WERI-Rb-1 (cell line): ENCODE results near the gene DRD2.

Experiments used
- DNase-seq: peaks from one replicate; pipeline ENCODE4 v3.0.0-alpha.2; 2020
- H3K27ac ChIP-seq: fragments of 250-450 bp; sonication (Bioruptor Pico); 2 replicates; pipeline ENCODE4 v1.5.1; 2020; ENCODE audit warnings: mild to moderate bottlenecking, moderate library complexity
- H3K27me3 ChIP-seq: fragments of 250-450 bp; sonication (Bioruptor Pico); 2 replicates; pipeline ENCODE4 v1.5.1; 2021; ENCODE audit warnings: mild to moderate bottlenecking, low read depth, moderate library complexity; ENCODE audit not compliant: insufficient read depth, severe bottlenecking
- H3K36me3 ChIP-seq: fragments of 250-450 bp; sonication (Bioruptor Pico); 2 replicates; pipeline ENCODE4 v1.5.1; 2020; ENCODE audit warnings: mild to moderate bottlenecking, moderate library complexity
- H3K4me3 ChIP-seq: 2 replicates; pipeline ENCODE4 v1.5.1; 2011; ENCODE audit warnings: low read depth, mild to moderate bottlenecking, control low read depth, low read length
- H3K9me3 ChIP-seq: fragments of 250-450 bp; sonication (Bioruptor Pico); 2 replicates; pipeline ENCODE4 v1.5.1; 2021; ENCODE audit warnings: mild to moderate bottlenecking, moderate library complexity; ENCODE audit not compliant: severe bottlenecking
- TF ChIP-seq, protein P1 (sequence below): IDR thresholded peaks from 2 replicates; pipeline ENCODE4 v1.5.1; 2011; ENCODE audit warnings: low read depth, mild to moderate bottlenecking, control low read depth, inconsistent platforms, low read length

The DRD2 gene

DNA sequence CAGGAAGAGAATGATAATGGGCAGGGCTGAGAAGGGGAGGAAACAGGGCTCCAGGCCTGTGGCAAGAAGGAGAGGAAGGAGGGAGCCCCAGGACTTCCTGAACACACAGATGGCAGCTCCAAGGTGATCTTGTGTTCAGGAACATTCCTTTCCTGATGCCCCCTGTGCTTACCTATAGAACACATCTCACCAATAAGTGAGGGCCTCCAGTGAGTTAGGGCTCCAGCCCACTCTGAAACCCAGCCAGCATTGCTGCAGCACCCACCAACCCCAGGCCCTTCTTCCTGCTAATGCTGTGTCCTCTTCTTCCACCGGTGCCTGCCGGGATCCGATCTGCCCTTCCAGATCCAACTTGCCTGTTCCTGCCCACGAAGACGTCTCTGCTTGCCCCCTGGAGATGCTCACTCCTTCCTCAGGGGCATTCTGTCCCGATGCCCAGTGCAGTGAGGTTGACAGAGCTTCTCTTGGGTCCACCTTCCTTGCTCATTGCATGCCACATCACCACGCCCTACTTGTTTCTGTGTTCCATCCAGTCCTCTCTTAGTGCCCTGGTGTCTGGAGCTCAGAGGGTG is 70.3 kb downstream of the DRD2 start:
- no peak for DNase-seq
- no peaks in the 10 kb centered on the region for H3K9me3 ChIP-seq
- H3K4me3 ChIP-seq, result no peak overlapping the region
- no peaks in the 10 kb centered on the region for H3K36me3 ChIP-seq
- H3K27me3 ChIP-seq, result no peaks in the 10 kb centered on the region
- H3K27ac ChIP-seq, result no peak overlapping the region
- TF ChIP-seq, protein P1, sequence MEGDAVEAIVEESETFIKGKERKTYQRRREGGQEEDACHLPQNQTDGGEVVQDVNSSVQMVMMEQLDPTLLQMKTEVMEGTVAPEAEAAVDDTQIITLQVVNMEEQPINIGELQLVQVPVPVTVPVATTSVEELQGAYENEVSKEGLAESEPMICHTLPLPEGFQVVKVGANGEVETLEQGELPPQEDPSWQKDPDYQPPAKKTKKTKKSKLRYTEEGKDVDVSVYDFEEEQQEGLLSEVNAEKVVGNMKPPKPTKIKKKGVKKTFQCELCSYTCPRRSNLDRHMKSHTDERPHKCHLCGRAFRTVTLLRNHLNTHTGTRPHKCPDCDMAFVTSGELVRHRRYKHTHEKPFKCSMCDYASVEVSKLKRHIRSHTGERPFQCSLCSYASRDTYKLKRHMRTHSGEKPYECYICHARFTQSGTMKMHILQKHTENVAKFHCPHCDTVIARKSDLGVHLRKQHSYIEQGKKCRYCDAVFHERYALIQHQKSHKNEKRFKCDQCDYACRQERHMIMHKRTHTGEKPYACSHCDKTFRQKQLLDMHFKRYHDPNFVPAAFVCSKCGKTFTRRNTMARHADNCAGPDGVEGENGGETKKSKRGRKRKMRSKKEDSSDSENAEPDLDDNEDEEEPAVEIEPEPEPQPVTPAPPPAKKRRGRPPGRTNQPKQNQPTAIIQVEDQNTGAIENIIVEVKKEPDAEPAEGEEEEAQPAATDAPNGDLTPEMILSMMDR, result no peak

- H3K36me3 ChIP-seq, result no peaks in the 10 kb centered on the region
- no peak for DNase-seq
These were observed 73.5 kb downstream of the DRD2 start for GRCh38 chr11:113401718-113402117.

GRCh38 chr11:113400631-113401230 is 74.5 kb downstream of the DRD2 start:
- TF ChIP-seq, protein P1, result no peak
- H3K27me3 ChIP-seq, result no peaks in the 10 kb centered on the region
- no peaks in the 10 kb centered on the region for H3K9me3 ChIP-seq
- no peak overlapping the region for H3K27ac ChIP-seq
- H3K36me3 ChIP-seq, result no peaks in the 10 kb centered on the region
- DNase-seq, result no peak
- H3K4me3 ChIP-seq, result no peak overlapping the region

More at GRCh38 chr11:113401718-113402117, 73.5 kb downstream of the DRD2 start:
- TF ChIP-seq, protein P1, result no peak
- Histone ChIP-seq H3K27me3 (no peaks in the 10 kb centered on the region), H3K9me3 (no peaks in the 10 kb centered on the region), H3K27ac (no peak overlapping the region), H3K4me3 (no peak overlapping the region)

GRCh38 chr11:113398669-113399430 is 76.3 kb downstream of the DRD2 start:
- H3K27ac ChIP-seq, result no peak overlapping the region
- TF ChIP-seq, protein P1, result no peak
- no peak for DNase-seq
- H3K4me3 ChIP-seq, result no peak overlapping the region
- no peaks in the 10 kb centered on the region for H3K36me3 ChIP-seq
- no peaks in the 10 kb centered on the region for H3K27me3 ChIP-seq
- H3K9me3 ChIP-seq, result no peaks in the 10 kb centered on the region

- Histone ChIP-seq H3K36me3 (no peaks in the 10 kb centered on the region), H3K9me3 (no peaks in the 10 kb centered on the region), H3K4me3 (no peak overlapping the region), H3K27ac (no peak overlapping the region), H3K27me3 (peaks cover 4% of the 10 kb centered on the region)
- no peak for DNase-seq
- TF ChIP-seq, protein P1, result no peak
These were observed 77.4 kb downstream of the DRD2 start for GRCh38 chr11:113397821-113398220.
